GM21723 (cell line): Measurements from ENCODE around the gene UHRF1.

Source experiments
- ATAC-seq: cut with Tn5 transposase; IDR thresholded peaks from one replicate; pipeline ENCODE4 v1.9.1; 2021; ENCODE audit warnings: mild to moderate bottlenecking, moderate library complexity; ENCODE audit not compliant: unreplicated experiment

UHRF1 gene

DNA sequence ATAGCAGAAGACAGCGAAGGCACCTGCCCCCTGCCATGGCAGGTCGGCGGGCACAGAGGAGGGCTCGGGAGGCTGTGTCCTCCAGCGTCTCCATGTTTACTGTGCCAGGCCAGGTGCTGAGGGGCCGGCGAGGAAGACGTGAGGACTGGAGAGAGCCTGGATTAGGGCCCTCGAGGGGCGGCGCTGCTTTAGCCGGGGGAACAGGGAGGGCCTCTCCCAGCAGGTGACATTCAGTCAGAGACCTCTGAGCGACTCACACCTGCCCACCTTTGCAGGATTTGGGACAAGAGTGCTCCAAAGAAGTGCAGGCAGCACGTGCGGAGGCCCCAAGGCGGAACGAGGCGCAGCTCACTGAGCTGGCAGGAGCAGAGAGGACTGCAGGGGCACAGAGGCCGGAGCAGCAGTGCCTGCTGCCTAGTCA is 77.2 kb downstream of the UHRF1 start:
- no peak for ATAC-seq

DNA sequence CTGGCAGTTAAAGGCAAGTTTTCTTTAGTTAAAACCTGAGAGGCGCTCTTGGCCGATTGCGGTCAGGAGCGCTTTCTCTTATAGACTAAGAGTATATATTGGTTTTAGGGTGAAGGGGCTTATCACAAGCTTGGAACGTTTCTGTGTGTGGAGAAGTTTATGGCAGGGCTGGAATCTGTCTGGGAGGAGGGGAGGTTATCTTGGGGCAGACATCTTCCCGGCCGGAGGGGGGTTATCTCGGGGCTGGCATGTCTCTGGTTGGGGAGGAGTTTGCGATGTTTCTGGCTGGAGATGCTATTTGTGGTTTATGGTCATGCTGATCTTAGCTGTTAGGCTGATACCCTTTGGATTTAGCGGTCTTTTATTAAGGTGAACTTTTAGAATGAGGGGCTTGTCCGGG is 78.0 kb downstream of the UHRF1 start:
- no peak for ATAC-seq

DNA sequence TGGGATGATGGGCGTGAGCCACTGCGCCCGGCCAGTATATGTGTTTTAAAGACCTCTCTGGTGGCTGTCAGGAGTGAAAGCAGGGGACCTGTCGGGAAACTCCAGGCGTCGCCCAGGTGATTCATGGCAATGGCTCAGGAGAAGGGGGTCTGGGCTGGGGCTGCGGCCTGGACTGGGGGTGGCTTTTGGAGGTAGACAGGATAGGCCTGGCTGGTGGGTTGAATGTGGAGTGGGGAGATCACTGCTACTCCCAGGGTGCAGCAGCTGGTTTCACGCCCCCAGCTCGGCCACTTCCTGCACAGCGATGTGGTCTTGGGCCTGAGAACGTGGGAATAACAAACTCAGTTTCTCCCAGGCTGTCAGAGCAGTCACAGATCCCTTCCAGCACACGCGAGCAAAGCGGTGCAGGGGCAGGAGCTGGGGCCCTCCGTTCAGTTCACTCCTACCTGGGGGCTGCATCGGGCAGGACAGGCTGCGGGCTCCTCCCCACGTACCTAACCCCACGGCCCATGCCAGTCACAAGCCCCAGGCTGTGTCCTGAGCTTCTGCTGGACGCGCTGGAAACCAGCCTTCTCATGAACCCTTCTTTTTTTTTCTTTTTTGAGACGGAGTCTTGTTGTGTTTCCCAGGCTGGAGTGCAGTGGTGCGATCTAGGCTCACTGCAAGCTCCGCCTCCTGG is 78.5 kb downstream of the UHRF1 start:
- ATAC-seq, result no peak

DNA sequence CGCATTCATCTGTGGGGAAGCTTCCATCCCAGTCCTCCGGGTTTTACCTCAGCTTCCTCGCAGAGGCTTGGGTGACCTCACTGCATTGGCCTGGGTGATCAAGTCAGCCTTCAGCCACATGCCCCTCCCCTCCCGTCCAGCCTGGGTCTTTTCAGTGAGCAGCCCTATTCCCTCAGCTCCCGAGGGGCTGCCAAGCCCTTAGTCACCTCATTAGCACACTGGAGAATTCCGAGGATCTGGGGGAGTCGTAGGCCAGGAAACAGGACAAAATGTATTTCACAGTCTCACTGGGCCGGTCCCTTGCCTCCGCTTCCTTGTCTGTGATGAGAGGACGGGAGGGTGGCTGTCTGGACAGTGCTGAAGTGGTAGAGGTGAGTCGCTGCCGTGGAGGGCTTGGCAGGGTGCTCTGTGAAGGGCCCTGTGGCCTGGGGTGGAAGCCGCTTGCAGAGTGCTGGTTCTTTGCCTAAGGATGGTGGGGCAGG is 79.5 kb downstream of the UHRF1 start:
- ATAC-seq, result no peak

DNA sequence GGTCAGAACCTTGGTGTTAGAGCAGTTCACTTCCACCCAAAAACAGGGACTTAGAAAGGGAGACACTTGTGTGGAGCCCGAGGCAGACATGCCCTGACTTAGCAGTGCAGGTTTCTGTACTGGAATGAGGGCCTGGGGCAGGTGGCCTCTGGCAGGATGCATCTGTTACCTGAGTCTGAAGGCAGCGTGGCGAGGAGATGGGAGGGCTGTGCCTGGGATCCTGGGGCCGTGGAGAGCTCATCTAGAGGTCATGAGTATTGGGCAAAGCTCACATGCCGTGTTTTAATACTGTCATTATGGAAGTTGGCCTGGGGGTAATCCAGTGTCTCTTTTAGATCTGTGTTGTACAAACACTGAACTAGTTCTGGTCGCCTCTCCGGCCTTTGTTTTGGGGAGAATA is 81.0 kb downstream of the UHRF1 start:
- ATAC-seq, result no peak

DNA sequence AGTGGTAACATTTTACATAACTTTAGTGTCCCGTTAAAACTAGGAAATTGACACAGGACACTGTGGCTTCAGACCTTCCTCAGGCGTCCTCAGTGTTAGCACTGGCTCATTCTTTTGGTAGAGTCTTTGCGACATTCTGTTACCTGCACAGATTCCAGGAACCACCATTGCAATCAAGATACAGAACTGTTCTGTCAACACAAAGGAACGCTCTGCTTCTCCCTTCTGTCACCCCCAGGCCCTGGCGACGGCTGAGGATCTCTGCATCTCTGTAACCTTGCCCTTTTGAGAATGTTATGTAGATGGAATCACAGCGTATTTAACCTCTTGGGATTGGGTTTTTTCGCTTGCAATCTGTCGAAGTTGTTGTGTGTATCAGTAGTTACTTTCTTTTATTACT is 82.2 kb downstream of the UHRF1 start:
- ATAC-seq, result no peak

DNA sequence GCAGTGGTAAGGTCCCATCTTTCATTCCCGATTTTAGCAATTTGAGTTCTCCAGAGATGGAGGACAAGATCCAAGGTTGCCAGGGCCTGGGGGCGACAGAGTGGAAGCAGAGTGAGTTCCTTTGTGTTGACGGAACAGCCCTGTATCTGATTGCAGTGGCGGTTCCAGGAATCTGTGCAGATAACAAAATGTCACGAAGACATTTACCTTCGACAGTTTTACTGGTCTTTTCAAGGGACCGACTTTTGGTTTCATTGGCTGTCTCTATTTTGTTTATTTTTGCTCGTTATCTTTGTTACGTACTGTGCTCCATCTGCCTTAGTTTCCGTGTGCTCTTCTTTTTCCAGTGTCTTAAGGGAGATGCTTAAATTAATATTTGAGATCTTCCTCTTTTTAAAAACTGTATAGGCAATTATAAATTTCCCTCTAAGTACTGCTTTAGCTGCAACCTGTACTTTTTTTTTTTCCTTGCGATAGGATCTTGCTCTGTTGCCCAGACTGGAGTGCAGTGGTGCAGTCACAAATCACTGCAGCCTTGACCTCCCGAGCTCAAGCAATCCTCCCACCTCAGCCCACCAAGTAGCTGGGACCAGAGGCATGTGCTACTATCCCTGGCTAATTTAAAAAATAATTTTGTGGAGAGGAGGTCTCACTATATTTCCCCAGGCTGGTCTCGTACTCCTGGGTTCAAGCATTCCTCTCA is 82.8 kb downstream of the UHRF1 start:
- ATAC-seq, result no peak

DNA sequence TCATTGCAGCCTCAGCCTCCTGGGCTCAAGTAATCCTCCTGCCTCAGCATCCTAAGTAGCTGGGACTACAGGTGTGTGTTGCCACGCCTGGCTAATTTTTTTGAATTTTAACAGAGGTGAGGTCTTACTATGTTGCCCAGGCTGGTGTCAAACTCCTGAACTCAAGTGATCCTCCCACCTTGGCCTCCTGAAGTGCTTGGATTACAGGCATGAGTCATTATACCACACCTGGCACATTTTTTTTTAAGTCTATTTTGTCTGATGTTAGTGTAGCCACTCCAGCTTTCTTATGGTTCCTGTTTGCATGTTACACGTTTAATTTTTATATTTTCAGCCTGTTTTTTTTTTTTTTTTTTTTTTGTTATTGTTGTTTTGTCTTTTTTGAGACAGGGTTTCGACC is 84.4 kb downstream of the UHRF1 start:
- no peak for ATAC-seq

DNA sequence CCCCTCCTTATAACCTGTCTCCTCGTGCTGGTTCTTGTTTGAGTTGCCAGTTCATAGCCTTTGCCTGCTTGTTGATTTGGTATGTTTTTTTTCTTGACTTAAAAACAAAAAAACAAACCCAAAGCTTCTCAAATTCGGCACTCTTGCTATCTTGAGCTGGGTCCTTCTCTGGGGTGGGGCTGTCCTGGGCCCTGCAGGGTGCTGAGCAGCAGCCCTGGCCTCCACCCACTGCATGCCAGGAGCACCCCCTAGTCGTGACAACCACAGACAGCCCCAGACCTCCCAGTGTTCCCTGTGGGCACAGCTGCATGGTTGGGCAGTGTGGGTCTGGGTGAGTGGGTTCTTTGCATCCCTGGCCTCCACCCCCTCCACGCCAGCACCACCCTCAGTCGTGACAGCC is 87.4 kb downstream of the UHRF1 start:
- ATAC-seq, result no peak

DNA sequence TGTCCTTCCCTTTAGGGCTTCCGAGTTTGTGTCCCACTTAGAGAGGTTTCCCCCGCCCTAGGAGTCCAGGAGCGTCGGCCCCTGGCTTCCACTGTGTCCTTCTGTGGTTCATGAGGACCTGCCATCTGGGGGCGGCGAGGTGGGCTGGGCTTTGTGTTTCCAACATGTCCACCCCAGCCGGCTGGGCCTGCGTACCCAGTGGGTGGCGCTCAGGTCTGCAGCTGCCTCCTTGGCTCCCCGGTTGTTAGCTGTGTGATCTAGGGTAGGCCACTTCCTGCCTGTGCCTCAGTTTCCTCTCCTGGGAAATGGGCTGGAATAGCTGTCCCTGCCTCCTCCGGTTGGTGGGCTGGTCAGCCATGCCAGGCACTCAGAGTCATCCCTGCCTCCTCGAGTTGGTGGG is 88.0 kb downstream of the UHRF1 start:
- ATAC-seq, result no peak

DNA sequence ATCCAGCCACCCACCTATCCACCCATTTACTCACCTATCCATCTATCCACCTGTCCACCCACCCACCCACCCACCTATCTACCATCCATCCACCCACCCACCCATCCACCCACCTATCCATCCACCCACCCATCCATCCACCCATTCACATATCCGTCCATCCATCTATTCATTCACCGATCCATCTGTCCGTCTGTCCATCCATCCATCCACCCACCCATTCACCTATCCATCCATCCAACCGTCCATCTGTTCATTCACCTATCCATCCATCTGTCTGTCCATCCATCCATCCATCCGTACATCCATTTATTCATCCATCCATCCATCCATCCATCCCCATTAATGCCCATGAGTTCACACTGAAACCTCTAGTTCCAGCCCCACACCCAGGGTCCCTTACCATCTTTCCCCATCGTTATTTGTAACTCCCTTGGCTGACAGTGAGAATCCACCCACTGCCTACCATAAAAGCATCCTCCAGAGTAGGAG is 90.9 kb downstream of the UHRF1 start:
- no peak for ATAC-seq

DNA sequence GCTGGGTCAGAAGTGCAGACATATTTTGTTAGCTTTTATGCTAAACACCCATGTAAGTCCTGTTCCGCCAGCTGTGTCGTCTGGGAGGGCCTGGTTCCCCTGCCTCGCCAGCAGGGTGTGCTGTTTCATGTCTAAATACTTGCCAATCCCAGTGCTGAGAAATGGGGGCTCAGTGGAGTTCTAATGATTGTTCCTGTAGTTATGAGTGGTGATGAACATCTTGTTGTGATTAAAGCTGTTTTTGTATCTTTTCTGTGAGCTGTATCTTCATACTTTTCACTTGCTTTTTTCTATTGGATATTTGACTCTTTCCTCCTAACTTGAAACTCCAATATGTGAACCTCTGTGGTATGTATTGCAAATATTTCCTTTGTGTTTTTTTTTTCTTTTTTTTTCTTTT is 92.3 kb downstream of the UHRF1 start:
- no peak for ATAC-seq

DNA sequence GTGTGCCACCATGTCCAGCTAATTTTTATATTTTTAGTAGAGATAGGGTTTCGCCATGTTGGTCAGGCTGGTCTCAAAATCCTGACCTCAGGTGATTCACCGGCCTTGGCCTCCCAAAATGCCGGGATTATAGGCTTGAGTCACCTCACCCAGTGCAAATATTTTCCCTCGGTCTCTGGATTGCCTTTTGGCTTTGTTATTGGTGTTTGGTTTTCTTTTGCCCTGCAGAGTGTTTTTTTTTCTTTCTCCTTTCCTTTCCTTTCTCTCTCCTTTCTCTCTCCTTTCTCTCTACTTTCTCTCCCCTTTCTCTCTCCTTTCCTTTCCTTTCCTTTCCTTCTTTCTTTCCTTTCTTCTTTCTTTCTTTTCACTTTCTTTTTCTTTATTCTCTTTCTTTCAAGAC is 92.8 kb downstream of the UHRF1 start:
- no peak for ATAC-seq

DNA sequence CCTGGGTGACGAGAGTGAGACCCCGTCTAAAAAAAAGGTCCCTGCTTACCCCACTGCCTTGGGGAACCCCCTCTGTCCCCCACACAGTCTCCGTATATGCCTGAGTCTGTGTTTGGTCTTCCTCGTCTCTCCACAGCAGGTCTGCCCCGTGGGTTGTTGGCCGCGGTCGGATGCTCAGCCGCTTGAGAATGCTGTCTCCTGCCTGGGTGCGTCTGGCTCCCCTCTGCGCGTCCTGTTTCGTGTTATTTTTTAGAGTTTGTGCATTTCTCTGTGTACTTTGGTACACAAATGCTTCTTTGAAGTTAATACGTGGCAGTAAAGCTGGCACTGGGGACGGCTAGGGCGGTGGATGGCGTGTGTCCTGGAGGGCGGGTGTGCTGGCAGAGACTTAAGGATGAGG is 94.5 kb downstream of the UHRF1 start:
- ATAC-seq, result no peak

DNA sequence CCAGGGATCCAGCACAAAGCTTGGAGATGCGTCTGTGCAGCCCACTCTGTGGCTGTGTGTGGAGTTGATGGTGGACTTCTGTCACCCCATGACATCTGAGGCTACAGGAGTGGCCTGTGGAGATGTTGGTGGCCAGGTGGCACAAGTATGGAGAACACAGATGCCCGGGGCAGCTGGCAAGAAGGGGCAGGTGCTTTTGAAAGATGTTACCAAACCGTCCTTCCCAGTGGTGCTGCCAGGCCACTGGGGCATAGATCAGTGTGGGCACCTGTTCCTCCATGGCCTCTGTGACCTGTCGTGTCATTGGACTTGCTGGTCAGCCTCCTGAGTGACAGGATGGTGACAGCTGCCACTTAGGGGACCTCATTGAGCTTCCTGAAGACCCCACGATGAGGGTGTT is 95.8 kb downstream of the UHRF1 start:
- no peak for ATAC-seq

DNA sequence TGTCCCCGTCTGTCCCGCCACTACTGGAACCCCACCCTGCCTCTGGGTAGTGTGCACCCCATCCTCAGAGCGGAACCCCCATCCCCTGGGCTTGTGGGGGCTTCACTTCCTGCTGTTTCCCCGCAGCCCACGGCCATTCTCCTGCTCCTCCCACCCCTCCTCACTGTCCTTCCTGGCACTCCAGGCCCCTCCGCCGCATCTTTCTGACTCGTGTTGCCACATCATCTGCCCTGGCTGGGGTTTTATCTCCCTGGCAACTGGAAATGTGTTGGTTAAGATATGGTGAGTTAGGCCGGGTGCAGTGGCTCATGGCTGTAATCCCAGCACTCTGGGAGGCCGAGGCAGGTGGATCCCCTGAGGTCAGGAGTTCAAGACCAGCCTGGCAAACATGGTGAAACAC is 96.9 kb downstream of the UHRF1 start:
- no peak for ATAC-seq

DNA sequence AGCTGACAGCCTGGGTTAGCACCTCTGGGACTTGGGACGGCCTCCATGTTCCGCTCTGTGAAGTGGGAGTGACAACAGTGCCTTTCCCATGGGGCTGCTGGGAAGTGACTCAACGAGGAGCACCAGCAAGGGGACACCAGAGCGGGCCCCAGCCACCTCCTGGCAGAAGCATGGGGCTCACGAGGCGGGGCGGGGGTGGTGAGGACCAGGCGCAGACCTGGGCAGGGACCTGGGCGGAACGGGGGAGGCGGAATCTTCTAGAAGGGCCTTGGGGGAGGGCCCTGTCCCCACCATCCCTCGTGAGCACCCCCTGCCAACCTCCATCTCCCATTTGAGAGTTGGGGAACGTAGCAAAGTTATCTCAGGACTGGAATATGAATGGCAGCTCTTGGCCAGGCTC is 97.5 kb downstream of the UHRF1 start:
- ATAC-seq, result no peak
